ENCODE results near the gene GREM1.

GREM1 gene

GRCh38 chr15:32781781-32782180 is 64.0 kb downstream of the GREM1 start:
- no peak for DNase-seq (ENCODE audit: low read depth, low spot score)

GRCh38 chr15:32784581-32784980 is 66.8 kb downstream of the GREM1 start:
- no peak for DNase-seq (ENCODE audit: low read depth, low spot score)

- DNase-seq (ENCODE audit: low read depth, low spot score): no peak
These were observed 69.1 kb downstream of the GREM1 start for GRCh38 chr15:32786906-32787305.

- no peak for DNase-seq (ENCODE audit: low read depth, low spot score)
These were observed 70.1 kb downstream of the GREM1 start for GRCh38 chr15:32787949-32788348.

GRCh38 chr15:32790352-32790999 is 72.7 kb downstream of the GREM1 start:
- no peak for DNase-seq (ENCODE audit: low read depth, low spot score)

- no peak for DNase-seq (ENCODE audit: low read depth, low spot score)
These were observed 74.6 kb downstream of the GREM1 start for GRCh38 chr15:32792436-32792835.
